Measurements from ENCODE around the gene HS3ST5. TPM values are rescaled to one million over a fixed set of nuclear protein-coding genes. Genes with fewer than 3 reads are reported as not detected.

HS3ST5 gene
- not detected in 2 replicates for total RNA-seq

DNA sequence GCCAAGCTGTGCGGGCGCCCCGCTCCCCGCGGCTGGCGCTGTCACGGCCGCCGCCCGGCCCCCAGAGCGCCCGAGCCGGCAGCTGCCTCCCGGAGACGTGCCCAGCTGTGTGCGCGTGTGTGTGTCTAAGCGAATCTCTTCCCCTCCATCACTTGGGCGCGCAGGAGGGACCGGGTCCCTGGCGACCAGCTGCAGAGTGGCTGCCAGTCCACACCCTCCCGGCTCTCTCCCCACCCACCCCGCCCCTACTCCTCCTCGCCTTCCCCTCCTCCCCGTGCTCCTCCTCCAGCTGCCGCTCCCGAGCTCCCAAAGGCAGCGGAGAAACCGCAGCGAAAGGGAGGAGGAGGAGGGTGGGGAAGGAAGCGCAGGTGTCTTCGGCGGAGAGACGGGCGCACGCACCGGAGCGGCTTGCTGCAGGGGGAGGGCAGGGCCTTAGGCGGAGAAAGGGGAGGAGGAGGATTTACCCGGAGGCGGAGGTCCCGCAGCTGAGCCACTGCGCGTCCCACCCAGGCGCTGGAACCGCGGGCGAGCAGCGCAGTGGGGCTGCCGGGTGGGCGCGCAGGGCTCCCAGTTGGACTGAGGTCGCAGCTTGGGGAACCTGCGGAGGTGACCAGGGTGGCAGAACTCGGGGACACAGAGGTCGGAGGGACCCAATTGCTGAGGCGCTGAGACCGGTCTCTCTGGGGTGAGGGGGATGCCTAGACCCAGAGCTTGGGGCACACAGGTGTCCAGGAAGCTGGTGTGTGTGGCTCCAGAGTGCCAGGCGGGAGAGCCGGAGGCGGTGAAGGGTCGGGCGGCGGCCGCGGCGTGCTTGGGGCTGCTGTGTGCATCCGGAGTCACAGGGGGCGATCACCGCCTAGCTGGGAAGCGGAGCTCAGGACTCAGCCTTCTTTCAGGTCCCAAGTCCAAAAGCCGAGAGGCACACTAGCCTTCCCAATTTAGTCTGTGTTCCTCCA, at the start of gene HS3ST5:
TSS of gene HS3ST5 (minus strand) at position 198 of the 956 bp plus-strand sequence. CDS start 280,178 bp downstream, outside the sequence.

Small RNA genes within 50 kb of the gene (small RNA-seq; reads per million reads assigned to genes)
- gene RNA5SP213, result not detected
